Naive B cell (primary cell): ENCODE data around the gene ING3. TPM values are rescaled to one million over a fixed set of nuclear protein-coding genes. Genes with fewer than 3 reads are reported as not detected.

Experiments
- ATAC-seq, 2 donors: fragments of 150-1000 bp; cut with Tn5 transposase; 2 replicates each; pipeline ENCODE4 v1.10.0; 2021; ENCODE audit warnings: low read depth in 2 of 2, mild to moderate bottlenecking in 2 of 2, moderate library complexity in 2 of 2
- DNase-seq: peaks from one replicate; pipeline ENCODE4 v3.0.0; 2022
- H3K27ac Mint-ChIP-seq, 6 donors: one replicate each; pipeline ENCODE4 v1.8.0; 2020 to 2022; ENCODE audit warnings: mild to moderate bottlenecking in 6 of 6, mixed read lengths in 6 of 6, moderate library complexity in 5 of 6, inconsistent platforms in 2 of 6
- H3K27me3 Mint-ChIP-seq, 3 donors: one replicate each; pipeline ENCODE4 v1.8.0; 2021 to 2022; ENCODE audit warnings: mixed read lengths in 3 of 3, mild to moderate bottlenecking in 1 of 3
- H3K36me3 Mint-ChIP-seq, 2 donors: one replicate each; pipeline ENCODE4 v1.8.0; 2020 to 2022; ENCODE audit warnings: mixed read lengths in 2 of 2, inconsistent platforms in 1 of 2, mild to moderate bottlenecking in 1 of 2
- H3K4me1 Mint-ChIP-seq, 3 donors: one replicate each; pipeline ENCODE4 v1.8.0; 2020 to 2022; ENCODE audit warnings: mixed read lengths in 3 of 3, inconsistent platforms in 1 of 3, mild to moderate bottlenecking in 1 of 3, moderate library complexity in 1 of 3
- H3K4me3 Mint-ChIP-seq, 8 donors: one replicate each; pipeline ENCODE4 v1.8.0; 2020 to 2022; ENCODE audit warnings: mild to moderate bottlenecking in 8 of 8, mixed read lengths in 8 of 8, moderate library complexity in 8 of 8, inconsistent platforms in 2 of 8
- H3K9me3 Mint-ChIP-seq, 7 donors: one replicate each; pipeline ENCODE4 v1.8.0; 2020 to 2022; ENCODE audit warnings: mixed read lengths in 7 of 7, mild to moderate bottlenecking in 5 of 7, inconsistent platforms in 2 of 7, moderate library complexity in 1 of 7
- polyA plus RNA-seq, 6 donors: library from polyadenylated mRNA; unstranded; fragments of 300-500 nt; fragmentation: Illumina TruSeq; gene quantifications; one replicate each; pipeline ENCODE4 v1.2.3, GENCODE V29; 2021; ENCODE audit warnings: low read depth in 6 of 6

The ING3 gene
- polyA plus RNA-seq, 6 donors from 2014 or later, result 48.3 to 61.3 (median 53.6) TPM

- Mint-ChIP-seq H3K4me3 (no peak overlapping the region), H3K27me3 (peaks cover 2 to 9% (median 3%) of the 10 kb centered on the region in 3 donors), H3K36me3 (no peaks in the 10 kb centered on the region), H3K4me1 (peaks cover 17 to 22% (median 20%) of the 10 kb centered on the region in 3 donors), H3K9me3 (peaks cover 0 to 4% (median 0%) of the 10 kb centered on the region in 7 donors), H3K27ac (peak overlapping the region in 1 of 6 donors; percentile 34)
- ATAC-seq (no peak), DNase-seq (no peak)
These were observed 44.2 kb downstream of the ING3 start for GRCh38 chr7:120994512-120995410.

GRCh38 chr7:120995654-120996053 lies 45.1 kb downstream of the ING3 start:
- Mint-ChIP-seq H3K36me3 (no peaks in the 10 kb centered on the region), H3K9me3 (peaks cover 0 to 4% (median 0%) of the 10 kb centered on the region in 7 donors), H3K4me3 (no peak overlapping the region), H3K27me3 (peaks cover 0 to 9% (median 0%) of the 10 kb centered on the region in 3 donors), H3K27ac (peak overlapping the region in 1 of 6 donors; percentile 61), H3K4me1 (peaks cover 17 to 21% (median 19%) of the 10 kb centered on the region in 3 donors)
- DNase-seq (no peak), ATAC-seq (no peak)

- Mint-ChIP-seq H3K36me3 (no peaks in the 10 kb centered on the region), H3K4me3 (peak overlapping the region in 3 of 8 donors; percentile 2 to 77 (median 52)), H3K9me3 (peaks cover 0 to 4% (median 0%) of the 10 kb centered on the region in 7 donors), H3K4me1 (peaks cover 17 to 21% (median 19%) of the 10 kb centered on the region in 3 donors), H3K27me3 (peaks cover 0 to 9% (median 0%) of the 10 kb centered on the region in 3 donors), H3K27ac (peak overlapping the region in 1 of 6 donors; percentile 59)
- peak; percentile 33 for DNase-seq
- ATAC-seq, result peak; percentile 78 to 82
These were observed 45.9 kb downstream of the ING3 start for GRCh38 chr7:120996333-120996987.

GRCh38 chr7:120996988-120997345 lies 46.4 kb downstream of the ING3 start:
- peaks cover 0 to 4% (median 0%) of the 10 kb centered on the region in 7 donors for H3K9me3 Mint-ChIP-seq
- ATAC-seq, result peak; percentile 47 to 55
- H3K4me3 Mint-ChIP-seq, result peak overlapping the region in 3 of 8 donors; percentile 2 to 77 (median 52)
- H3K36me3 Mint-ChIP-seq, result no peaks in the 10 kb centered on the region
- DNase-seq, result no peak
- H3K27ac Mint-ChIP-seq, result no peak overlapping the region
- H3K27me3 Mint-ChIP-seq, result peaks cover 0 to 9% (median 0%) of the 10 kb centered on the region in 3 donors
- peaks cover 17 to 21% (median 19%) of the 10 kb centered on the region in 3 donors for H3K4me1 Mint-ChIP-seq

- DNase-seq (no peak), ATAC-seq (no peak)
- Mint-ChIP-seq H3K27me3 (peaks cover 0 to 9% (median under 1%) of the 10 kb centered on the region in 3 donors), H3K36me3 (no peaks in the 10 kb centered on the region), H3K9me3 (peaks cover 0 to 4% (median 0%) of the 10 kb centered on the region in 7 donors), H3K4me3 (no peak overlapping the region), H3K4me1 (peaks cover 17 to 21% (median 19%) of the 10 kb centered on the region in 3 donors), H3K27ac (no peak overlapping the region)
These were observed 47.4 kb downstream of the ING3 start for GRCh38 chr7:120997882-120998474.

GRCh38 chr7:120998520-120998919 lies 47.9 kb downstream of the ING3 start:
- DNase-seq, result no peak
- peaks cover 0 to 4% (median 0%) of the 10 kb centered on the region in 7 donors for H3K9me3 Mint-ChIP-seq
- peaks cover 17 to 21% (median 19%) of the 10 kb centered on the region in 3 donors for H3K4me1 Mint-ChIP-seq
- ATAC-seq, result no peak
- H3K27ac Mint-ChIP-seq, result no peak overlapping the region
- peaks cover 3 to 12% (median 6%) of the 10 kb centered on the region in 3 donors for H3K27me3 Mint-ChIP-seq
- no peak overlapping the region for H3K4me3 Mint-ChIP-seq
- no peaks in the 10 kb centered on the region for H3K36me3 Mint-ChIP-seq

- Mint-ChIP-seq H3K27me3 (peaks cover 7 to 14% (median 10%) of the 10 kb centered on the region in 3 donors), H3K9me3 (peaks cover 0 to 4% (median 0%) of the 10 kb centered on the region in 7 donors), H3K4me3 (no peak overlapping the region), H3K36me3 (no peaks in the 10 kb centered on the region), H3K27ac (no peak overlapping the region), H3K4me1 (peaks cover 17 to 21% (median 19%) of the 10 kb centered on the region in 3 donors)
- DNase-seq (no peak), ATAC-seq (no peak)
These were observed 48.5 kb downstream of the ING3 start for GRCh38 chr7:120998996-120999565.

- ATAC-seq (no peak), DNase-seq (no peak)
- Mint-ChIP-seq H3K4me3 (no peak overlapping the region), H3K27me3 (peaks cover 8 to 13% (median 10%) of the 10 kb centered on the region in 3 donors), H3K4me1 (peaks cover 16 to 18% (median 17%) of the 10 kb centered on the region in 3 donors), H3K9me3 (peaks cover 0 to 8% (median 0%) of the 10 kb centered on the region in 7 donors), H3K27ac (no peak overlapping the region), H3K36me3 (no peaks in the 10 kb centered on the region)
These were observed 49.8 kb downstream of the ING3 start for GRCh38 chr7:121000081-121000983.

- Mint-ChIP-seq H3K9me3 (peaks cover 0 to 8% (median 0%) of the 10 kb centered on the region in 7 donors), H3K4me1 (peaks cover 7 to 8% (median 7%) of the 10 kb centered on the region in 3 donors), H3K4me3 (no peak overlapping the region), H3K27me3 (peaks cover 5 to 17% (median 15%) of the 10 kb centered on the region in 3 donors), H3K36me3 (no peaks in the 10 kb centered on the region), H3K27ac (no peak overlapping the region)
- DNase-seq, result no peak
- ATAC-seq, result no peak
These were observed 50.8 kb downstream of the ING3 start for GRCh38 chr7:121001234-121001906.

- Mint-ChIP-seq H3K9me3 (peaks cover 0 to 8% (median 0%) of the 10 kb centered on the region in 7 donors), H3K27ac (no peak overlapping the region), H3K27me3 (peaks cover 5 to 19% (median 19%) of the 10 kb centered on the region in 3 donors), H3K36me3 (no peaks in the 10 kb centered on the region), H3K4me1 (no peaks in the 10 kb centered on the region), H3K4me3 (no peak overlapping the region)
- DNase-seq, result no peak
- ATAC-seq, result no peak
These were observed 51.6 kb downstream of the ING3 start for GRCh38 chr7:121002048-121002756.

- no peak overlapping the region for H3K27ac Mint-ChIP-seq
- peaks cover 10 to 25% (median 19%) of the 10 kb centered on the region in 3 donors for H3K27me3 Mint-ChIP-seq
These were observed 52.2 kb downstream of the ING3 start for GRCh38 chr7:121002757-121003200.

More at GRCh38 chr7:121002757-121003200, 52.2 kb downstream of the ING3 start:
- Mint-ChIP-seq H3K9me3 (peaks cover 0 to 8% (median 0%) of the 10 kb centered on the region in 7 donors), H3K4me3 (no peak overlapping the region), H3K4me1 (no peaks in the 10 kb centered on the region), H3K36me3 (no peaks in the 10 kb centered on the region)
- DNase-seq (no peak), ATAC-seq (no peak)
